HCT116 (cell line): ENCODE measurements around the gene STIM1. TPM values are rescaled to one million over a fixed set of nuclear protein-coding genes. Genes with fewer than 3 reads are reported as not detected.

Experiments
- ATAC-seq: fragments of 200-7000 bp; cut with Tn5 transposase; 2 replicates; pipeline ENCODE4 v1.9.1; 2020; ENCODE audit warnings: mild to moderate bottlenecking, moderate library complexity
- BruUV-seq: library from RNA; stranded (reverse); fragments of 400-500 nt; replicated peaks from 2 replicates; lab custom pipeline; 2021; lab: Mats Ljungman, UMichigan
- CTCF ChIA-PET: fragments of 300-600 bp; sonication (Branson Sonifier 250); formaldehyde crosslinking; loops from one replicate; lab custom pipeline; 2021; ENCODE audit warnings: antibody characterized with exemption; lab: Charles Lee
- POLR2A ChIA-PET: fragments of 300-600, 350-600 bp; sonication (Branson Sonifier 250); formaldehyde crosslinking; loops from one replicate; lab custom pipeline; 2021; ENCODE audit warnings: antibody characterized with exemption; lab: Charles Lee
- RAD21 ChIA-PET, 2 experiments: fragments of 300-600 bp; sonication (Branson Sonifier 250); formaldehyde crosslinking; loops; one replicate each; lab custom pipeline; 2023; ENCODE audit warnings: low total read pairs in 2 of 2; ENCODE audit not compliant: uncharacterized antibody in 2 of 2, unreplicated experiment in 2 of 2, low non-redundant PET in 1 of 2; lab: Charles Lee
- DNase-seq: peaks from one replicate; pipeline ENCODE4 v3.0.0-alpha.2; 2010; ENCODE audit warnings: low read depth, low spot score
- H2AFZ ChIP-seq: fragments of 200-600 bp; shearing (Covaris generic), sonication (generic); 2 replicates; pipeline ENCODE4 v1.6.1; 2017; ENCODE audit warnings: low read depth, mixed run types, mixed read lengths, antibody characterized with exemption, low read length; ENCODE audit not compliant: poor library complexity, severe bottlenecking
- H3K27ac ChIP-seq: 2 replicates; pipeline ENCODE4 v1.5.1; 2012; ENCODE audit warnings: low read depth, low read length
- H3K27me3 ChIP-seq: fragments of 200-600 bp; sonication (generic); 2 replicates; pipeline ENCODE4 v1.6.1; 2016; ENCODE audit warnings: mixed run types, low read length, mixed read lengths; ENCODE audit not compliant: insufficient read depth
- H3K36me3 ChIP-seq, 2 experiments: fragments of 200-500 bp in 1 of 2; fragments of 200-600 bp in 1 of 2; sonication (Bioruptor generic) in 1 of 2; sonication (generic) in 1 of 2; 2 replicates each; pipeline versions ENCODE4 v1.5.1 to v1.6.1; 2014 to 2016; ENCODE audit warnings: low read length in 2 of 2, inconsistent platforms in 1 of 2, mixed read lengths in 1 of 2, mixed run types in 1 of 2; ENCODE audit not compliant: insufficient read depth in 2 of 2, control insufficient read depth in 1 of 2
- H3K4me1 ChIP-seq, 2 experiments: fragments of 200-600 bp in 1 of 2; sonication (generic) in 1 of 2; 2 replicates each; pipeline versions ENCODE4 v1.5.1 to v1.6.1; 2012 to 2017; ENCODE audit warnings: low read length in 2 of 2, inconsistent platforms in 1 of 2, mild to moderate bottlenecking in 1 of 2, mixed read lengths in 1 of 2, mixed run types in 1 of 2, moderate library complexity in 1 of 2; ENCODE audit not compliant: insufficient read depth in 2 of 2, control insufficient read depth in 1 of 2
- H3K4me2 ChIP-seq: fragments of 200-600 bp; sonication (generic); 2 replicates; pipeline ENCODE4 v1.6.1; 2017; ENCODE audit warnings: mixed run types, low read length, mixed read lengths
- H3K4me3 ChIP-seq, 2 experiments: fragments of 200-600 bp in 1 of 2; sonication (generic) in 1 of 2; replicated peaks in 1 of 2; 2 replicates each; pipeline ENCODE4 v1.5.1; 2011 to 2016; ENCODE audit warnings: low read length in 2 of 2, control low read depth in 1 of 2, low read depth in 1 of 2, mild to moderate bottlenecking in 1 of 2, mixed read lengths in 1 of 2, mixed run types in 1 of 2
- H3K79me2 ChIP-seq: fragments of 200-600 bp; sonication (generic); 2 replicates; pipeline ENCODE4 v1.6.1; 2017; ENCODE audit warnings: mild to moderate bottlenecking, mixed run types, low read length, moderate library complexity, mixed read lengths; ENCODE audit not compliant: insufficient read depth
- H3K9ac ChIP-seq: fragments of 200-600 bp; sonication (generic); 2 replicates; pipeline ENCODE4 v1.6.1; 2016; ENCODE audit warnings: low read length, mixed read lengths
- H3K9me2 ChIP-seq: fragments of 200-600 bp; sonication (generic), shearing (Covaris generic); 2 replicates; pipeline ENCODE4 v1.6.1; 2017; ENCODE audit warnings: mixed run types, mild to moderate bottlenecking, moderate library complexity; ENCODE audit not compliant: insufficient read depth
- H3K9me3 ChIP-seq, 2 experiments: fragments of 200-500 bp in 1 of 2; fragments of 200-600 bp in 1 of 2; sonication (Bioruptor generic) in 1 of 2; sonication (generic) in 1 of 2; 2 replicates each; pipeline ENCODE4 v1.6.1; 2014 to 2017; ENCODE audit warnings: low read length in 2 of 2, mixed read lengths in 2 of 2, inconsistent platforms in 1 of 2, low read depth in 1 of 2, mild to moderate bottlenecking in 1 of 2, mixed run types in 1 of 2, moderate library complexity in 1 of 2; ENCODE audit not compliant: control insufficient read depth in 1 of 2, insufficient read depth in 1 of 2
- H4K20me1 ChIP-seq: fragments of 200-600 bp; sonication (generic), shearing (Covaris generic); 2 replicates; pipeline ENCODE4 v1.6.1; 2017; ENCODE audit warnings: mixed run types, mild to moderate bottlenecking, moderate library complexity; ENCODE audit not compliant: insufficient read depth
- ATF3 ChIP-seq: IDR thresholded peaks from 2 replicates; pipeline ENCODE4 v1.6.1; 2012
- CEBPB ChIP-seq: IDR thresholded peaks from 2 replicates; pipeline ENCODE4 v1.6.1; 2012; ENCODE audit warnings: low read depth
- EGR1 ChIP-seq: IDR thresholded peaks from 2 replicates; pipeline ENCODE4 v1.6.1; 2012; ENCODE audit warnings: low read depth
- ELF1 ChIP-seq: IDR thresholded peaks from 2 replicates; pipeline ENCODE4 v1.6.1; 2012; ENCODE audit warnings: low read depth, borderline replicate concordance
- EZH2 ChIP-seq: fragments of 200-600 bp; sonication (generic); IDR thresholded peaks from 2 replicates; pipeline ENCODE4 v1.6.1; 2017; ENCODE audit warnings: antibody characterized with exemption, mixed run types
- EZH2phosphoT487 ChIP-seq: fragments of 200-600 bp; IDR thresholded peaks from 2 replicates; pipeline ENCODE4 v1.6.1; 2018; ENCODE audit warnings: antibody characterized with exemption, borderline replicate concordance
- POLR2A ChIP-seq: IDR thresholded peaks from 2 replicates; pipeline ENCODE4 v1.7.0; 2011; ENCODE audit warnings: borderline replicate concordance; ENCODE audit not compliant: insufficient read depth, insufficient read length; ENCODE audit errors: extremely low read depth
- POLR2AphosphoS5 ChIP-seq: IDR thresholded peaks from 2 replicates; pipeline ENCODE4 v1.6.1; 2011; ENCODE audit warnings: mild to moderate bottlenecking, low read depth, low read length, moderate library complexity
- SIN3A ChIP-seq: IDR thresholded peaks from 2 replicates; pipeline ENCODE4 v1.6.1; 2012; ENCODE audit warnings: low read depth
- SP1 ChIP-seq: IDR thresholded peaks from 2 replicates; pipeline ENCODE4 v1.6.1; 2012; ENCODE audit warnings: low read depth
- SRF ChIP-seq: IDR thresholded peaks from 2 replicates; pipeline ENCODE4 v1.6.1; 2012; ENCODE audit warnings: low read depth
- ZNF274 ChIP-seq: fragments of 200-500 bp; sonication (Bioruptor generic); IDR thresholded peaks from 2 replicates; pipeline ENCODE4 v1.6.1; 2014; ENCODE audit warnings: mild to moderate bottlenecking, low read depth, low read length, inconsistent platforms
- intact Hi-C: fragments of 100-400 bp; cut with micrococcal nuclease; formaldehyde crosslinking; loops from 2 replicates; pipeline ENCODE4 v1.10.0; 2022
- total RNA-seq: library from RNA; stranded (reverse); gene quantifications from one replicate; pipeline ENCODE4 v1.2.1, GENCODE V29; 2021; ENCODE audit not compliant: unreplicated experiment
- TF ChIP-seq, protein P1 (sequence below), 3 experiments: fragments of 200-600 bp in 1 of 3; sonication (generic) in 1 of 3; IDR thresholded peaks in 2 of 3; conservative IDR thresholded peaks in 1 of 3; 2 replicates each; pipeline ENCODE4 v1.5.1; 2012 to 2017; ENCODE audit warnings: low read depth in 2 of 3, low read length in 2 of 3, antibody characterized with exemption in 1 of 3, borderline replicate concordance in 1 of 3, control low read depth in 1 of 3, mild to moderate bottlenecking in 1 of 3, mixed read lengths in 1 of 3, mixed run types in 1 of 3, moderate library complexity in 1 of 3; ENCODE audit not compliant: insufficient read depth in 1 of 3
- TF ChIP-seq, protein P2 (sequence below): IDR thresholded peaks from 2 replicates; pipeline ENCODE4 v1.6.1; 2011; ENCODE audit warnings: mild to moderate bottlenecking, low read length, moderate library complexity; ENCODE audit not compliant: insufficient replicate concordance; ENCODE audit errors: extremely low read depth

STIM1 gene
- total RNA-seq, 1 experiment from 2014 or later, result 22.3 TPM

GRCh38 chr11:4074266-4074665, 218.8 kb downstream of the STIM1 start:
- no peak overlapping the region for H3K4me3 ChIP-seq
- DNase-seq (no peak), ATAC-seq (no peak)
- H3K27me3 ChIP-seq, result no peaks in the 10 kb centered on the region
- CTCF ChIA-PET, result interaction anchor here (1.8 to 4.8 kb wide), 7 partner anchors 8 to 267 kb away, joined by 5 to 152 read pairs (median 15); partner anchors contain the start of genes PGAP2, RHOG and STIM1
- no peak overlapping the region for H3K27ac ChIP-seq
- POLR2A ChIA-PET, result interaction anchor here (0.6 to 0.8 kb wide), 2 partner anchors 220 to 271 kb away, joined by 3 read pairs; no protein-coding TSS in a partner anchor
- H3K9me3 ChIP-seq, result no peaks in the 10 kb centered on the region
- no peaks in the 10 kb centered on the region for H3K36me3 ChIP-seq
- H3K4me1 ChIP-seq, result no peaks in the 10 kb centered on the region
- no peak overlapping the region for H2AFZ ChIP-seq
- RAD21 ChIA-PET, result interaction anchor here (2.5 to 3.2 kb wide), 2 partner anchors 220 to 225 kb away, joined by 12 to 14 read pairs; no protein-coding TSS in a partner anchor
- H3K9ac ChIP-seq, result no peak overlapping the region
- H3K4me2 ChIP-seq, result no peak overlapping the region
- no TSS peak for BruUV-seq
- TF ChIP-seq EGR1, result no peak
- H3K79me2 ChIP-seq, result no peaks in the 10 kb centered on the region
- H3K9me2 ChIP-seq, result no peaks in the 10 kb centered on the region
- intact Hi-C loops, result no loop called here
- H4K20me1 ChIP-seq, result no peaks in the 10 kb centered on the region

- H3K9me2 ChIP-seq, result no peaks in the 10 kb centered on the region
- no peak overlapping the region for H3K27ac ChIP-seq
- intact Hi-C loops, result no loop called here
- no TSS peak for BruUV-seq
- POLR2A ChIA-PET, result no interaction called here
- H2AFZ ChIP-seq, result no peak overlapping the region
- no peak overlapping the region for H3K9ac ChIP-seq
- H3K36me3 ChIP-seq, result no peaks in the 10 kb centered on the region
- no peaks in the 10 kb centered on the region for H4K20me1 ChIP-seq
- CTCF ChIA-PET, result no interaction called here
- RAD21 ChIA-PET, result no interaction called here
- ATAC-seq (no peak), DNase-seq (no peak)
- no peaks in the 10 kb centered on the region for H3K4me1 ChIP-seq
- H3K4me3 ChIP-seq, result no peak overlapping the region
- no peaks in the 10 kb centered on the region for H3K79me2 ChIP-seq
- no peak overlapping the region for H3K4me2 ChIP-seq
- no peaks in the 10 kb centered on the region for H3K9me3 ChIP-seq
- no peaks in the 10 kb centered on the region for H3K27me3 ChIP-seq
- no peak for TF ChIP-seq SP1
- no peak for TF ChIP-seq ATF3
- TF ChIP-seq SRF, result no peak
- TF ChIP-seq EZH2, result no peak
- no peak for TF ChIP-seq EGR1
- no peak for TF ChIP-seq ELF1
- no peak for TF ChIP-seq EZH2phosphoT487
- TF ChIP-seq POLR2A, result no peak
- no peak for TF ChIP-seq CEBPB
- no peak for TF ChIP-seq SIN3A
- TF ChIP-seq ZNF274, result no peak
- no peak for TF ChIP-seq POLR2AphosphoS5
- TF ChIP-seq, protein P1, sequence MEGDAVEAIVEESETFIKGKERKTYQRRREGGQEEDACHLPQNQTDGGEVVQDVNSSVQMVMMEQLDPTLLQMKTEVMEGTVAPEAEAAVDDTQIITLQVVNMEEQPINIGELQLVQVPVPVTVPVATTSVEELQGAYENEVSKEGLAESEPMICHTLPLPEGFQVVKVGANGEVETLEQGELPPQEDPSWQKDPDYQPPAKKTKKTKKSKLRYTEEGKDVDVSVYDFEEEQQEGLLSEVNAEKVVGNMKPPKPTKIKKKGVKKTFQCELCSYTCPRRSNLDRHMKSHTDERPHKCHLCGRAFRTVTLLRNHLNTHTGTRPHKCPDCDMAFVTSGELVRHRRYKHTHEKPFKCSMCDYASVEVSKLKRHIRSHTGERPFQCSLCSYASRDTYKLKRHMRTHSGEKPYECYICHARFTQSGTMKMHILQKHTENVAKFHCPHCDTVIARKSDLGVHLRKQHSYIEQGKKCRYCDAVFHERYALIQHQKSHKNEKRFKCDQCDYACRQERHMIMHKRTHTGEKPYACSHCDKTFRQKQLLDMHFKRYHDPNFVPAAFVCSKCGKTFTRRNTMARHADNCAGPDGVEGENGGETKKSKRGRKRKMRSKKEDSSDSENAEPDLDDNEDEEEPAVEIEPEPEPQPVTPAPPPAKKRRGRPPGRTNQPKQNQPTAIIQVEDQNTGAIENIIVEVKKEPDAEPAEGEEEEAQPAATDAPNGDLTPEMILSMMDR (IDR thresholded peaks at IDR 0.05 in 2 of 3, conservative IDR thresholded peaks at IDR 0.05 in 1 of 3; ENCODE audit: borderline replicate concordance in 1 of 3, insufficient read depth in 1 of 3, low read depth in 2 of 3, low read length in 2 of 3), result no peak
- TF ChIP-seq, protein P2, sequence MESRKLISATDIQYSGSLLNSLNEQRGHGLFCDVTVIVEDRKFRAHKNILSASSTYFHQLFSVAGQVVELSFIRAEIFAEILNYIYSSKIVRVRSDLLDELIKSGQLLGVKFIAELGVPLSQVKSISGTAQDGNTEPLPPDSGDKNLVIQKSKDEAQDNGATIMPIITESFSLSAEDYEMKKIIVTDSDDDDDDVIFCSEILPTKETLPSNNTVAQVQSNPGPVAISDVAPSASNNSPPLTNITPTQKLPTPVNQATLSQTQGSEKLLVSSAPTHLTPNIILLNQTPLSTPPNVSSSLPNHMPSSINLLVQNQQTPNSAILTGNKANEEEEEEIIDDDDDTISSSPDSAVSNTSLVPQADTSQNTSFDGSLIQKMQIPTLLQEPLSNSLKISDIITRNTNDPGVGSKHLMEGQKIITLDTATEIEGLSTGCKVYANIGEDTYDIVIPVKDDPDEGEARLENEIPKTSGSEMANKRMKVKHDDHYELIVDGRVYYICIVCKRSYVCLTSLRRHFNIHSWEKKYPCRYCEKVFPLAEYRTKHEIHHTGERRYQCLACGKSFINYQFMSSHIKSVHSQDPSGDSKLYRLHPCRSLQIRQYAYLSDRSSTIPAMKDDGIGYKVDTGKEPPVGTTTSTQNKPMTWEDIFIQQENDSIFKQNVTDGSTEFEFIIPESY, result no peak
Observed at GRCh38 chr11:4076774-4077173, 221.3 kb downstream of the STIM1 start.
